Measurements from ENCODE around the gene KDM7A. TPM values are rescaled to one million over a fixed set of nuclear protein-coding genes. Genes with fewer than 3 reads are reported as not detected.

KDM7A gene
- total RNA-seq, 2 donors from 2014 or later: 28.1 to 39.2 TPM

Other genes starting within 250 kb of the KDM7A start
- gene PARP12, start 114.0 kb downstream of the KDM7A start, total RNA-seq: 10 to 100 TPM; 49.9 to 71.5 TPM
- 10 to 100 TPM; 54.0 to 77.7 TPM for gene SLC37A3, start 221.5 kb upstream of the KDM7A start, total RNA-seq
- 10 to 100 TPM; 13.7 to 17.5 TPM for gene RAB19, start 227.1 kb upstream of the KDM7A start, total RNA-seq

Data from activated T-cell treated with anti-CD3 and anti-CD28 coated beads, Interleukin-2, amount 50 U/mL, for 72 hours (primary cell).